C1 segment of cervical spinal cord (tissue), 14 donors: Measurements from ENCODE around the gene PYGB.
A peak's percentile ranks its signal among the peaks of the same experiment; 100 is the strongest.

Experiments
- DNase-seq, 14 donors: peaks; one replicate each; lab custom pipeline; 2025; lab: John Stamatoyannopoulos, UW

The PYGB gene

DNA sequence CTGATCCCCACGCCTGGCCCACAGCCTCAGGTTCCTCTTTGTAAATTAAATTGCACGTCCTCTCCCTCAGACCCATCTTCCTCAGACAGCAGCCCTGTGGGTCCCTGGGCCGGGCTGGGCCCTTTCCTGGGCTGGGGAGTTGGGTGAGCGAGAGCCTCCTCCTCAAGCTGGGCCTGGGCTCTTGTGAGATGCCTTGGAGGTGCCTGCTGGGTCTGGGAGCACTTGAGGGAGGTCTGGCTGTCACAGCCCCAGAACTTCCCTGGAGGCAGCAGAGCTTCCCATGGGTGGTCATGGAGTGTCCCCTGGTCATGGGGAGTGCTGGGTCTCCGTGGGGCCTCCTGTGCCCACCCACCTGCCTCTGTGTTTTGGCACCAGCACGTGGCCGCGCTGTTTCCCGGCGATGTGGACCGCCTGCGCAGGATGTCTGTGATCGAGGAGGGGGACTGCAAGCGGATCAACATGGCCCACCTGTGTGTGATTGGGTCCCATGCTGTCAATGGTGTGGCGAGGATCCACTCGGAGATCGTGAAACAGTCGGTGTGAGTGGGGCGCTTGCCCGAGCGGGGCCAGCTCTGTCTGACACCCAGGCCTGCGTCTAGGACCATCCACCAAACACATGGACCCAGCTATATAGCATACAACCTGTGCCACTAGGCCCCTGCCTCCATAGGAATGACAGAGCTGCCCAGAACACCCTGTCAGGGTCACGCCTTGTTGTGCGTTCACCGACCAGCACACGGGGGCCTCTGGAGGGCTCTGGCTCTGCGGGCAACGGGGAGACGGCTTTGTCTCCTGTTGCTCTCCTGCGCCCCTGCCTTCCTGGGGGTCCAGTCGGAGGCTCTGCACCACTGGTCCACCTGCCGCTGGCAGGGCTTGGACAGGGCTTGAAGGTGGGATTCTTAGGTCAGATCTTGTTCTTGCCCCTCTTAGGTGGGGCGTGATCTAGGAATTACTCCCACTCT, 33.0 kb downstream of the PYGB start:
- DNase-seq, result no peak

DNA sequence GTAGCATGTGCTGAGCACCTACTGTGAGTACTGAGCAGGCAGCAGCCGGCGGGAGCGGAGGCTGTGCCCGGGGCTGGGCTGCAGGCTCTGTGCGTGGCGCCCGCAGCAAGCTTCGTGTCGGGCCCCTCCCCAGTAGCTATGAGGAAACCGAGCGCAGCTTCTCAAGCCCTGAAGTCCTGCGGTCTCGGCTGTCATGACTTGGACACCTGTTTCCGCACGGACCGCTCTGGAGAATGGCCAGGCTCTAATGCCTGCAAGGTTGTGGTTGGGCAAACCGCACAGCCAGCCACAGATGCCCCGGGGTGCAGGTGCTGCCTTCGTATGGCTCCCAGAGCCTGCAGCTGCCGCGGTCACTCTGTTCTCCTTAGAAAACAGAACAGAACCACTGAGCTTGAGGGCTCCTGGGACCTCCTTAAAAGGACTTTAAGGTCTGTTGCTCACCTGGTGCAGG, 33.7 kb downstream of the PYGB start:
- peak in 1 of 14 donors; percentile 57 for DNase-seq

DNA sequence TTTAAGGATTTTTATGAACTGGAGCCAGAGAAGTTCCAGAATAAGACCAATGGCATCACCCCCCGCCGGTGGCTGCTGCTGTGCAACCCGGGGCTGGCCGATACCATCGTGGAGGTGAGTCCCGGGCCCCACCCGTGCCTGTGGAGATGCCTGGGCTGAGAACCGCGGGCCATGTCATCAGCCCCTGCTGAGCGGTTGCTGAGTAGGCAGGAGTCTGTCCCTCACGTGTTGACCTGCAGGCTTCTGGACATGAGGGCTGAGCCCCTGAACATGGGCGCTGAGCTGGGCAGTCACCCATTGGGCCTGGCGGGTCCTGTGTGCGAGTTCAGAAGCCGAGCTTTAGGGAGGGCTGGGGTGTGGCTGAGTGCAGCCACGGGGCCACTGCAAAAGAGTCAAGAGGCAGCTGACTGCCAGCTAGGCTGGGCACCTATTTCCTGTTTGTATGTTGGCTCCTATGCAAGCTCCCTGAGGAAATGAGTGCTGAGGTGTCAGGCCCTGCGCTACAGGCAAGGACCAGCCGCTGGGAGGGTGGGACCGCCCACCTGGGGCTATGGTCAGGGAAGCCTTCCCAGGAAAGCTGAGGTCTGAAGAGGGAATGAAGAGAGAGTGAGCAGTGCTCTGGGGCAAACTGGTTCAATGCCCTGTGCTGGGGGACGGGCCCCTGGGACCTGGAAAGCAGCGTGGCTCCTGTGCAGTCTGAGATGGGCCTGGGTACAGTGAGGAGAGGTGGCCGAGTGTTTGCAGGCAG, 34.3 kb downstream of the PYGB start:
- DNase-seq, result no peak

DNA sequence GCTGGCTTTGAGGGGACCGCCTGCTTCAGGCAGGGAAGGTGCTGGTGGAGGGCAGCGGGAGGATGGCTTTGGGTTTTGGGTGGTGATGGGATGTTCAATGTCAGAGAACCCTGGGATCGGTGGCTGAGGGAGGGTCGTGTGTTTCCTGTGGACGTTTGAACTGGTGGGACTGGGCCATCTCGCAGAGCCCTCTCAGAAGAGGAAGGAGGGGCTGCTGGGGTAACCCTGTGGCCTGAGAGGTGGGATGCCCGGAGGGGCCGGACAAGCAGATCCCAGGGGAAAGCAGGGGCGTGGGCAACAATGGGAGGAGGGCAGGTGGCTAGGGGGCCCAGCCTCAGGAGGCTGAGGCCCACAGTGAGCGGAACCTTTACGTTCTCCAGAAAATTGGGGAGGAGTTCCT, 34.9 kb downstream of the PYGB start:
- no peak for DNase-seq

DNA sequence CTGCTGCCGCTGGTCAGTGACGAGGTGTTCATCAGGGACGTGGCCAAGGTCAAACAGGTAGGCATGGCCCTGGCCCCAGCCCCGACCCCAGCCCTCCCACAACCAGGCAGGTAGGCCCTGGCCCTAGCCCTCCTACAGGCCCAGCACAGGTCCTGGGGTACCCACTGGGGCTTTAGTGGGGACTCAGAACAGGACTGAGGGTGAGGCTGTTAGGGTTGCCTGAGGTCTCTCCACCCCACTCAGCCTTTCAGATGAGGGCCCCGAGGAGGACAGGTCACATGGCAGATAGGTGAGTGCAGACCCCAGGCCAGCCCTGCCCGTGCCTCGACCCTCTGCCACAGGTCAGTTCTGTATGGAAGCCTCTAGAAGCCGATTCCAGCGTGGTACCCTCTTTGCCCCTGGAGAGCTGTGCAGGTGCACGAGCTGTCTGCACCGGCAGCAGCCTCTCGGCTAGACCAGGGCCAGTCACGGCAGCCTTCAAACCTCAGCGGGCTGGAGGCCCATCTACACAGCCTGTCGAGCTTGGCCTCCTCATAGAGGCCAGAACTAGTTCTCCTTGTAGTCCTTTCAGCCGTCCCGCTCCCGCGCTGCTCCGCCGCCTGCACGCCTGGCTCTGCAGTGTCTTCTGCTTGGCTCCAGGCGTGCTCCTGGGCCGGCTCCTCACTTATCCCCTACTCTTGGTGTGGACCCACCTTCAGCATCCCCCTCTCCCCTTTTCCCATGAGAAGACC, 35.5 kb downstream of the PYGB start:
- DNase-seq, result no peak

DNA sequence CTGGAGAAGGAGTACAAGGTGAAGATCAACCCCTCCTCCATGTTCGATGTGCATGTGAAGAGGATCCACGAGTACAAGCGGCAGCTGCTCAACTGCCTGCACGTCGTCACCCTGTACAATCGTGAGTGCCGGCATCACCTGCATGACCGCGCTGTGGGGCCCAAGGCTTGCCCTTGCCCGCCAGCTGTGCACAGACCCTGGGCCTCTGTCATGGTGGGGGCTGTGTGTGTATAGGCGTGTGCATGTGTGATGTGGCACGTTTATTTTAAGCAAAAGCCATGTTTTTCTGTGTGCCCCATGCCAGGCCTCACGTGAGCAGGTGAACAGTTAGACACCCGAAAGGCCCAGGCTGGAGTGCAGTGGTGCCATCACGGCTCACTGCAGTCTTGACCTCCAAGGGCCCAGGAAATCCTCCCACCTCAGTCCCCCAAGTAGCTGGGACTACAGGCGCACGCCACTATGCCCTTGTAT, 36.3 kb downstream of the PYGB start:
- no peak for DNase-seq

DNA sequence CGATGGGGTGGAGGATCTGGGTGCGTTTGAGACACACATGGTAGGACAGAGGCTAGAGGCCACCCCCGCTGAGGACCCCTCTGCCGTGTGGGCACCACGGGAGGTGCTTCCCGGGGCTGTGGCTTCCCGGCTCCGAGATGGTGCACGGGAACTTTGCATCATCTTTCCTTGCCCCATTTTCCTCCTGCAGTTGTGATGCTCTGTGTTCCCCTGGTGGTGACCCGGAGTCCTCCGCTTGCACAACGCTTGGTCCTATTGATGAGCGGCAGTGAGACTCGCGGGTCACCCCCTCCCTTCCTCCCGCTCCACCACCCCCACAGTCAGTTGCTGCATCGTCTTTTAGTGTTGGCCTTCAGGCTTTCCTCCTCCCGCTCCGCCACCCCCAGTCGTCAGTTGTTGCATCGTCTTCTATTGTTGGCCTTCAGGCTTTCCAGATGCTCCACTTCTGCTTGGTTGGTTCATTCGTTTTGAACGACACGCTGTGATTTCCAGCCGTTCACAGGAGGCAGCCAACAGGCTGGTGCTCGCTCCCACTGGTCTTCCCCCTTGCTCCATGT, 37.3 kb downstream of the PYGB start:
- no peak for DNase-seq

DNA sequence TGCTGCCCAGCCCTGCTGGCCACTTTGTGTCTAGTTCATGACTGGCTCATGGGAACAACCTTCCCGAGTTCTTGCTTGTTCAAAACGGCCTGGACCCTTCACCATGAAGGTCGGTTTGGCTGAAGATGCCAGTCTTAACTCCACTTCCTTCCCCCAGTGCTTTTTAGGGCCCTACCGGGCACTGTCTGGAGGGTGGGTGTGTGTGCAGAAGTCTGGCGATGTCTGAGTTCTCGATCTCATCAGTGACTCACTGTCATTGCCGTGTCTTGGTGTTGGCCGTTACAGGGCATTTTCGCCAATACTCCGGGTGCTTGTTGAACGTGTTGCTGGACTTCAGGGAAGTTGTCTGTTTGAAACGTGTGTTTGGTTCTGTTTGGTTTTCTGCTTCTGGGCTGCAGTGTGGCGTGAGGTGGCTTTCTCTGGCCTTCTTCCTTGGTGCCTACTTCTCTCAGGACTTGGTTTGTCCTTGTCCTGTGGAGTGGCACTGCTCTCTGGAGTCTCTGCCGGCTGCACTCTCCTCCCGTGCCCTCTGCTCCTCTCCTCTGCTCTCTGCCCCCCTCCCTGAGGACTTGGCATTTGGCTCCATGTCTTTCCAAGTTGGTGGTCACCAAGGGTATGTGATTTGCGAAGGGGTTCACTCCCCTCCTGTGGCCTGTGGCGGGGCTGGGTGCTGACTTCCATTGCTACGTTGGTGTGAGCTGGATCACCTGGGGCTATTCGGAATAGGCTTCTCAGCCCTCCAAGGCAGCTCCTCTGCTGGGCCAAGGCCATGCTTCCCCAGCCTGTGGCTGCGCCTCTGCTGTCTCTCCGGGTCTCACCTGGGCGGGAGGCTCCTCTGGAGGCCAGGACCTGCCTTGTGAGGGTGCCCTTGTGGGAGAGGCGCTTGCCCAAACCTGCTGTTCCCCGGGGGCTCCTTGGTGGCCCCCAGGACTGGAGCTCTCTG, 38.2 kb downstream of the PYGB start:
- DNase-seq, result no peak

DNA sequence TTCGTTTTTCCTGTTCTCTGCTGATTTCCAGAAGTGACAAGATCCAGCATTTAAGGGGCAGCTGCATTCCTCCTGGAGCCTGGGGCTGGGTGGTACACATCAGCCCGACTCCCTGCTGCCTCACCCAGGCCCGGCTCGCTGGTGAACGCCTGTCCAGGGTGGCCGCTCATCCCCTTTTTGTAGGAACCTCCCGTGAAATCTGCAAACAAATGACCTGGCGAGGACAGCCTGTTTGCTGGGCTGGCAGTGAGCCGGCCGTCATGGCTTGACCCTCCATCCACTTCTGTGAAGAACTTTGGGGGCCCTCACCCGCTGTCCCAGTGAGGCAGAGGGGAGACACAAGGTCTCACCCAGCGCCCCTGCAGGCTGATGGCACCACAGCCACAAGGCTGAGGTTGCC, 39.0 kb downstream of the PYGB start:
- DNase-seq, result no peak

DNA sequence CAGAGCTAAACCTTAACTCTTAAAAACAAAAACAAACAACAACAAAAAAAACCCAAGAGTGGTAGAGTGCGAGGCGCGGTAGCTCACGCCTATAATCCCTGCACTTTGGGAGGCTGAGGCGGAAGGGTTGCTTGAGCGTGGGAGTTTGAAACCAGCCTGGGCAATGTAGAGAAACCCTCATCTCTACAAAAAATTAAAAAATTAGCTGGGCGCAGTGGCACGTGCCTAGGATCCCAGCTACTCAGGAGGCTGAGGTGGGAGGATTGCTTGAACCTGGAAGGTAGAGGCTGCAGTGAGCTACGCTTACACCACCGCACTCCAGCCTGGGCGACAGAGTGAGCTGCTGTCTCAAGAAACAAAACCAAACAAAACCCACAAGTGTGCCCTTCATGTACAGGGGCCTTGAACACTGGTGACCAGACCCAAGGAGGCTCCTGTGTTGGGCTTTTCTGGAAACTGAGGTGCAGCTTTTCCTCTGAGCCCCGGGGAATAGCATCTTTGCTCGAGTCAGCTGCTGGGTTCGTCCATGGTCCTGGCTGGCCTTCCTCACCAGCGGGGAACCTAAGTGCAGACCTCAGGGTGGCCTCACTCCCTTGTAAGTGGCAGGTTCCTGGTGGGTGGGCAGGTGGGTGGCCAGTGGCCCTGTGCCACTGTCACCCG, 39.9 kb downstream of the PYGB start:
- no peak for DNase-seq

DNA sequence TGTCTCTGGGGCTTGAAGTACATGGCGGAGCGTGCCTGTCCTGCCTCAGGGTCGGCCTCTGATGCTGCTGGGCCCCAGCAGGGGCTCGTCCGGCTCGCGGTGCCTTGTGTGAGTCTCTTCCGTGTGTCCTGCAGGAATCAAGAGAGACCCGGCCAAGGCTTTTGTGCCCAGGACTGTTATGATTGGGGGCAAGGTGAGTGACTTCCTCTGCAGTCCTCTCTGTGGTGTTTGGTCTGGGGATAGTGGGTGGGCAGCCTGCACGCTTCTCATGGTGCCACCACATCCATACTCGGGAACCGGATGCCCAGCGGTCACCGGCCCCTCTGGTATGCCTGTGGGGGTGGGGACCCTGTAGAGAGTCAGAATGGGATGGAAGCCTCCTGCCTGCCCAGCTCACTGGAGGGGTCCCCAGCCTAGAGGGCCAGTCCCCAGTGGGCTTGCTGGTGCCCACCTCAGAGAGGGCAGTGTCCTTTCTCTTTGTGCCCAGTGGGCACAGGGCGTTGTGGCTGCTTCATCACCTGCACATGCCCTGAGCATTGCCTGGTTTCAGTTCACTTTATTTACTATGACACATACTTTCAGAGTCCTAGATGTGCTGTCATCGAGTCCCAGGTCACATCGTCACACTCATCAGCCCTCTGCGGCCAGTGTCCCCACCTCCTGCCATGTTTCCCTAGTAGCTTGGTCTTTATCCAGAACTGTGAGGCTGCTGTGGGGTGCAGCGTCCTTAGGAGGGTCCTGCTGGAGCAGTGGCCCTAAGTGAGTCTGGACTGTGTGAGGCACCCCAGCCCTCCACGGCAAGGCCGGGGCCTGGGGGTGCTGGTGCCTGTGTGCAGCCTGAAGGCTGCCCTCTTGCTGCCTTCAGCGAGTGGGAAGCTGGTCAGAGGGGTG, 40.7 kb downstream of the PYGB start:
- DNase-seq, result no peak

DNA sequence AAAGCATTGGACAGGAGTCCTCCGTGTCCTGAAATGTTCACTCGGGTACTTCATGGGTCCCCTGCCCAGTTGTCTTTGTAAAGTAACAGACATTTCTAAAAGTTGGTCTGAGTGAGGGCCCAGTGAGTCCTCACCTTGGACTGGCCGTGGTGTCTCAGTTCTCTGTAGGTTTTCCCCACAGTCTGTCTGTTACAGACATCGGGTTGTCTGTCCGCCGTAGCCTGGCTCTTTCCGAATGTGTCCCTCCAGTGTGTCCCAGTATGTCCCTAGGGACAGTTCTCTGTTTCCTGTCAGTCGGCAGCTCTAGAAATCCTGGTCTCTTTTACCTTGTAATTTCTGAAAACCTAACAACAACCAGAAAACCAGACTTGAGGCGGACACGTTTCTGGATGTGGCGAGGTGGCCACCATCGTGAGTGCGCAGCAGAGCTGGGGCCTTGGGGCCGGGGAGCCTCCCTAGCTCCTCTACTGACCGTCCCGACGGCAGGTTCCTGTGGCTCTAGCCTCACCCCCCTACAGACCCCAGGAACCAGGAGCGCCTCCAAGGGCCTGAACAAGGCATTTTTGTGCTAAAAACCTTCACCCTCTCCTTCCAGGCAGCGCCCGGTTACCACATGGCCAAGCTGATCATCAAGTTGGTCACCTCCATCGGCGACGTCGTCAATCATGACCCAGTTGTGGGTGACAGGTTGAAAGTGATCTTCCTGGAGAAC, 42.2 kb downstream of the PYGB start:
- DNase-seq, result no peak

DNA sequence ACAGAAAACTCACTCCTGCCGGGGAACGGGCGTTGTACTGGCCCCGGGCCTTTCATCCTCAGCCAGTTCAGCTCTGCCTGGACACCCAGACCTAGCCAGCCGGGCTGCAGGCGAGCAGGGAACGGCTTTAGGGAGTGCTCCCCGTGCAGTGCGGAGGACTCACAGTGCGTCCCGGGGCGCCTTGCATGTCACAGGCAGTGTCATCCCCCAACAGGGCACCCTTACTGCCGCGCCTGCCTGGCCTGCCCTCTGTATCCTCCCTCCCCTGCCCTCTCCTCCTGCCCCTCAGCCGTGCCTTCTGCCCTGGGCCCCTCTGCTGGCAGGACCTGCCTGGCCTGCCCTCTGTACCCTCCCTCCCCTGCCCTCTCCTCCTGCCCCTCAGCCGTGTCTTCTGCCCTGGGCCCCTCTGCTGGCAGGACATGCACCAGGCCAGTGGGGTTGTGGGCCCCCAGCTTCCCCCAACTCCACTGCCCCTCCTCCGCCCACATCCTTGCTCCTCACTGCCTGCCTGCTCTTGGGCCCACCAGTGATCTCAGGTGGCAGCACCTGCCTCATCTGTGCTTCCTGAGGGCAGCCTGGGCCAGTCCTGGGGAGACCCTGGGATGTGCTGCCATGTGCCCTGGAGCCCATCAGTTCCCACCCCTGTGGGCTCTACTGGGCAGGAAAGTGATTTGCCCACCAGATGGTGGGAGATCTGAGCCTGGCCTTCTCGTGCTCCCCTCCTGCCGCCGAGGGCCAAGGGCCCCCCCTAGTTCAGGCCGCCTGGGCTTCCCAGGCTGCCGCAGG, 43.0 kb downstream of the PYGB start:
- DNase-seq, result no peak

DNA sequence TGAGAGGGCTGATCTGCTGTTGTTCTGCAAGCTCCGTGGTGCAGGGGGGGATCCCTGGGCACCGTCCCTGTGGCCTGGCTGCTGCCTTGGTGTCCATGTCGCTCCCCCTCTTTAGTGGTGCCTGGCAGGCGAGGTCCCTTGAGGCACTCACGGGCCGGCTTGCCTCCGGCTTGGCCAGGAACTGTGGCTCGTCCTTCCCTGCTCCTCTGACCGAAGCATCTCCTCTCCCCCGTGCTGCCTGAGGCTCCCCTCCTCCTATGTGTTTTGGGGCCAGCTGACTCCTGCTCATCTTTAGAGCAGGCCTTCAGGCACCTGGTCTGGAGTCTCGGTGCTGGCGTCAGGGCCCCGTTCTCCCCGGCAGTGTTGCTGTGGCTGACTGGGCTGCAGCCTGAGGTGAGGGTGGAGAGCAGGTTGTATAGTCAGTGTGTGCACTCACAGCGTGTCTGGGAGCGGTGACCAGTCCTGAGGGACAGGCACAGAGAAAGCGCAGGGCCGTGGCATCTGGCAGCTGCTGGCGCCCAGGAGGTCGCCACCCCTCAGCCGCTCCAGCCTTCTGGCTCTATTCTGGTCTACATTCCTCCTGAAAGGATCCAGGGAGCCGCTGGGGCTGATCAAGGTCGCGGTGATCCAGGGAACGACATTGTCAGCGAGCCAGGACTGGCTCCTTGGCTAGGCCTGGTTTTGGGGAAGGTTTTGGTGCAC, 43.7 kb downstream of the PYGB start:
- DNase-seq, result peak in 1 of 14 donors; percentile 42

DNA sequence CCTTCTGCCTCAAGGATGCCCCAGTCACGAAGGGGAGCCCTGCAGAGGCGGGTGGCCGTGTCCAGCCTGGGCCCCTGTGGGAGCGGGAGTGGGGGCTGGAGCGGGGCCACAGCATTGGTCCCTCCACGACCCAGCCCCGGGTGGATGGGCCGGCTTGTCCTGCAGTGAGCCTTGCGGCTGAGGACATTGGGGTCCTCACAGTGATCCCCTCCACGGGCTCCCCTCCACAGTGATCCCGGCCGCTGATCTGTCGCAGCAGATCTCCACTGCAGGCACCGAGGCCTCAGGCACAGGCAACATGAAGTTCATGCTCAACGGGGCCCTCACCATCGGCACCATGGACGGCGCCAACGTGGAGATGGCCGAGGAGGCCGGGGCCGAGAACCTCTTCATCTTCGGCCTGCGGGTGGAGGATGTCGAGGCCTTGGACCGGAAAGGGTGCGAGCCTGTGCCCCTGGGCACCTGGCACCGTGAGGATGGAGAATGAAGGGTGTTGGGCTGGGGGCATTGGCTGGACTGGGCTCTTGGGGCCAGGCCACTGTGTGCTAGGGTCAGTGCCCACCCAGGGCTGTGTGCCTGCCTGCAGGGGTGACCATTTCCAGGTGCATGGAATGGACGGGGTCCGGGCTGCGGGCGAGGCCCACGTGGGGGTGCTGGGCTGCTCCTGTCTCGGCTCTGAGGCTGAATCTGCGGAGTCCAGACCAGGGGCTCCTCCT, 44.4 kb downstream of the PYGB start:
- DNase-seq, result no peak

DNA sequence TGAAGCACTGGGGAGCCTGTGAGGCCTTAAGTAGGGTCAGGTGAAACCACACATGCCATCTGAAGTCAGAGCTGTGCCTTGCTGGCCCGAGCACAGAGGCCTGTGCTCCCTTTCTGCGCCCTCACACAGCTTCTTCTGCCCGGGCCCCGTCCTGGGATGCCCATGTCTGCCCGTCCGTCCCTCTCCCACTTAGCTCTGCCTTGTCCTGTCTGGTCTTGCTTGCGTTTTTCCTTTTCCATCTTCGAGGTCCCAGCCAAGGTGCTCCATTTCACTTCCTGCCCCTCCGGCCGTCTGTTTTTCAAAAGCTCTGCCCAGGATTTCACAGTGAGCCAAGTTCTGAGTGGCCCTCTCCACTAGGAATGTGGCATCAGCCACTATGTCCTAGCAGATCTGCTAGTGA, 45.6 kb downstream of the PYGB start:
- peak in 1 of 14 donors; percentile 49 for DNase-seq
